Stimulated activated CD4-positive, alpha-beta T cell treated with anti-CD3 and anti-CD28 coated beads, Interleukin-2, amount 100 ng/mL, for 48 hours (primary cell): Measurements from ENCODE around the gene SHF.

Experiments used
- DNase-seq, 2 donors: peaks; one replicate each; pipeline ENCODE4 v3.0.0-alpha.2; 2020

Gene SHF

DNA sequence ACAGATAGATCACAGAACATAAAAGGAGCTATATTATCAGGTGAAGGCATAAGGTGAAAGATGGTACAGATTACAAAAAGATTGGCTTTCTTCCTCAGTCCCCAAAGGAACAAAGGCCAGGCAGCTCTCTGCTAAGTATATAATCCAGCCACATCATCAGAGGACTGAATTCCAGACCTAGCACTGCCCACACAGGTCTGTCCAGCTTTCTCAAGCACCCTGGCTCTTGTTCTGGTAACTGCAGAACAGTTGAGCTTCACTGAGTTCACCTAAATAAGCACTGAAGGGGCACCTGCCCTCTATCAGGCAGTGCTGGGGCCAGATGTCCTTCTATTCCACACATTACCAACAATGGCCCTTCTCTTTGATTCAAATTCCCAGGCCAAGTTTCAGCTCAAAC lies 64.4 kb downstream of the SHF start:
- no peak for DNase-seq

DNA sequence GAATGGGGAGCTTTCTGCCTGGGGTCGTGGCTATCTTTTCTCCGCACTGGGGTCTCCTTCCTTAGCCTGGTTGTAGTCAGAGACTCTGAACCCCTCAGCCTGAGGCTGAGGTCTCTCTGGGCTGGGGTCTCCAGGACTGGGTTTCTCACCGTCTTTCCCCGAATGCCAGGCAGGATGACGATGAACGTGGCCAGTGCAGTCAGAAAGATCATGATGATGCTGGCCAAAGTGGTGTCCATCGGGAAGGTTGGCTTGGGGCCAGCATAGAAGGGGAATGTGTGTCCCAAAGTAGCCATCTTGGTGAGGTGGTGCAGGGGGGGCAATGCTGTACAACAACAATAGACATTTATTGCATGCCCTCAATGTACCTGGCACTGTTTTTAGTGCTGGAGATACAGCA lies 65.0 kb downstream of the SHF start:
- DNase-seq, result no peak

DNA sequence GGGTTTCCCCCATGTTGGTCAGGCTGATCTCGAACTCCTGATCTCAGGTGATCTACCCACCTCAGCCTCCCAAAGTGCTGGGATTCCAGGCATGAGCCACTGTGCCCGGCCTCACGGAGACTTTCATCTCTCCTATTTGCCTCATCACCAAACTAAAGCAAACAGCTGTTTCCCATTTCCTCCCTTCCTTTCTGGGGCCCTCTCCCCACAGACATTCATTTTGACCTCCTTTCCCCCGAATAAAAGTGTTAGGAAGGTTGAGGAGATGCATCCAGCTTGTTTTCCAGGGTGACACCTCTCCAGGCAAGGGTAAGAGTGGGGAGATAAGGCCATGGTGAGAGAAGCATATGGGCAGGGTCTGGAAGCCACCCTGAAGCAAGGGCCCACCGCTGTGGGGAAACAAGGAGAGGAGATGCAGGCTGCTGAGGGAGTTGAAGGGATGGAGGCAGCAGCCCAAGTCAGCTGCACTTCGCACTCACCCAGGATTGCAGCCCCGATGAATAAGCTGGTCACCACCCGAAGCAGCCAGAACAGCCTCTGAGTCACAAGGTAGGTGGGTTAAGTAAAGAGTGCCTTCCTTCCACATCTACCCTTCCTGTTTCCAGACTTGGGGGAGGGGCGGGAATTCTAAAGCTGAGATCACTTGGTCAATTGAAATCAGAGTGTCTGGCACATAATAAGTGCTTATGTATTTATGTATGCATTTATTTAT lies 65.9 kb downstream of the SHF start:
- no peak for DNase-seq

DNA sequence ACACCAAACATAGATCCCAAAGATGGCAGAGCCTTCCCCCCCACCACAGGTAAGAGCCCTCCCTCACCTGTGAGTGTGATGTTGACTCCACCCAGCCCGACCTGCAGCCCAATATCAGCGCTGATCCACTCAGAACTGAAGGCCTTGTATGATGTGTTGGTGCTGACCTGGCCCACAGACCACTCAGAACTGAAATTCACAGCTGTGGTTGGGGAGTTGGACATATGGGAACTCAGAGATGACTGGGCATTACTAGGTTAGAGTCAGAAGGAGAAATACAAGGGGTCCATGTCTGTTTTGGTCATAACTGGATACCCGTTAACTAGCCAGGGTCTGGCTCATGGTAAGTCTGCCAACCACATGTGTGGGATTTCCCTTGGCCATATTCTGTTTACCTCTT lies 66.7 kb downstream of the SHF start:
- no peak for DNase-seq

DNA sequence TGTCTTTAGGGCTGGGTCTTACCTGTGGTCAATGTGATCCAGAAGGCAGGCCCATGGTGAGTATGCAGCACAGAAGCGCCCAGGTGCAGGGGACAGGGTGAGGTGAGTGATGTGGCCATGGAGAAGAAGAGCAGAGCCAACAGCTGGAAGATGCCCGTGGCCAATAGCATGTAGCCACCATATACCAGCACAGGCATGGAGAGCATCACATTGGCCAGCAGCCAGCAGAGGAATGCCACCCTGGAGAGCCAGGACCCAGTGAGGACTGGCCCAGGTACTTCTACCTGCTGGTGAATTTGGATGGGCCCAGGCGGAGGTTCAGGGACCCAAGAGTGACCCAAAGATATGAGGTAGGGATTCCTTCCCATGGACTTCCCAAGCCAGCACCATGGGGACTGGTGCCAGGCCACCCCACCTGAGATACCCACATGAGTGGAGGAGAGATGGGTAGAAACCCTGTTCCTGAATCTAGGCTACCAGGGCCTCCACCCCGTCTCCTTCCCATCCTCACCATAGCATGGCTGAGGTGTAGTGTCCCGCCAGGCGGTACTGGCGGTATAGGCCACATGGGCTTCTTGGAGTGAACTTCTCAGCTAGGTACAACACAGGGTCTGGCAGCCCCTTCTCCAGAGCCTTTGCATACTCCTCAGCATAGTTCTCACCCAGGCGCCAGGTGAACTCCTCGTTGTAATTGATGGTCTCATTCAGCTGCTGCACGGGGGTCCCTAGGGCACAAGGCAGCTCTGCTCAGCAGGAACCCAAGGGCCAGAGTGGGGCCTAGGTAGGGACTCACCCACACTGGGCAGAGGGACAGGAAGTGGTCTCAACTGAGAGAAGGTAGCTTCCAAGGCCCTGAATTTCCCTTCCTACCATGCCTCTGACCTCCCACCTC lies 67.4 kb downstream of the SHF start:
- no peak for DNase-seq

DNA sequence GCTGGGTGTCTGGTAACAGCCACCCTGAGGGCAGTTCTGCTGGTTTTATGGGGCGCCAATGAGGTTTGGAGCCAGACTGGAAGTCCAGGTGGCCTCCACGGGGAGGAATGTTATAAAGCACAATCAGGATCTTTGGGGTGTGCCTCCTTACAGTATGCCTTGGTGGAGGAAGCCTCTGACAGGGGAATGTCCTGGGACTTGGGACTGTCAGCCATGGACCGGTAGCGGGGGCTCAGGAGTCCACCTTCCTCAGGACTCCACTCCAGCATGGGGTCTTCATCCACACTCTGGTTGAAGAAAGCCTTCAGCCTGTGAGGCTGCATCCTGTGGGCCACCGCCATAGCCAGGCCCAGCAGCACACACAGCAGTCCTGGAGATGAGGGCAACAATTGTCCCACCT lies 68.8 kb downstream of the SHF start:
- DNase-seq, result no peak

DNA sequence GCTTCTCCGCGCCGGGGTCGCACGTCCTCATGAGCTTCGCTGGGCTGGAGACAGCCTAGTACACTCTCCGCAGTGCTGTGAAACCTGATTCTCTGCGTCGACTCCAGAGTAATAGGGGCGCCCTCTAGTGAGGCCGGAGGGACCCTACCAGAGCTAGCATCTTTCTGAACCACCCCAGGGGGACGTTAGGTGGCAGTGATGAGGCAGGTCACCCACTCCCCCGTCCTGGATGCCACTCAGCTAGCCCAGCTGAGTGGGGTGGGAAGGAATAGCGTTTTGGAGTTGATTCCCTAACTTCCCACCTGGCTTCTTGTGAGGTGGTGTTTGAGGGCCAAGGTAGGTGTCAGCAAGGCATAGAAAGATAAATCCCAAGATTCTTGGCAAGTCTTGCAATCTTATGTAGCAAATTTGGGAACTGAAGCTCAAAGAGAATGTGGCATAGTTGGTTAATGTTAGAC lies 69.6 kb downstream of the SHF start:
- DNase-seq, result peak; percentile 77 to 81

DNA sequence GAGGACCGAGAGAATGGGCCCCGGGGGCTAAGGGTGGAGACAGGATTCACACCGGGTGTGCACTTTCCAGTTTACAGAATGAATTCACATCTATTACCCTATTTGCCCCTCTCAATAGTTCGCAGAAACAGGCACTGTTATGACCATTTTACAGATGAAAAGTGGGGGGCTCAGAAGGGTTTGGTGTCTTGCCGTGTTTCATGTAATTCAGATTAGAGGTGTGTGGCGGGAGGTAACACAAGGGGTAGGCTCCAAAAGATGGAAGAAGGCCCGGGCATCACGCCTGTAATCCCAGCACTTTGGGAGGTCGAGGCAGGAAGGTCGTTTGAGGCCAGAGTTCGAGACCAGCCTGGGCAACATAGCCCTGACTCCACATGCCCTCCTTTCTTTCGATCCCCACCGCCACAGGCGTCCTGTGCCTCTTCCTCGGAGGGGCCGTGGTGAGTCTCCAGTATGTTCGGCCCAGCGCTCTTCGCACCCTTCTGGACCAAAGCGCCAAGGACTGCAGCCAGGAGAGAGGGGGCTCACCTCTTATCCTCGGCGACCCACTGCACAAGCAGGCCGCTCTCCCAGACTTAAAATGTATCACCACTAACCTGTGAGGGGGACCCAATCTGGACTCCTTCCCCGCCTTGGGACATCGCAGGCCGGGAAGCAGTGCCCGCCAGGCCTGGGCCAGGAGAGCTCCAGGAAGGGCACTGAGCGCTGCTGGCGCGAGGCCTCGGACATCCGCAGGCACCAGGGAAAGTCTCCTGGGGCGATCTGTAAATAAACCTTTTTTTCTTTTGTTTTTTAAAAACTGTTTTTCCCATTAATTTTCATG lies 70.2 kb downstream of the SHF start:
- no peak for DNase-seq
